ENCODE results near the gene PDE2A. TPM values are rescaled to one million over a fixed set of nuclear protein-coding genes. Genes with fewer than 3 reads are reported as not detected.

The PDE2A gene
- total RNA-seq, 1 donor: not detected

- DNase-seq (ENCODE audit: low read depth): no peak
- TF ChIP-seq CTCF (IDR thresholded peaks at IDR 0.05; ENCODE audit: insufficient read depth, low read length): no peak
- H3K4me3 ChIP-seq (ENCODE audit: low read depth, low read length): no peak overlapping the region
Measured at GRCh38 chr11:72662036-72662435, 12.2 kb downstream of the PDE2A start.

DNA sequence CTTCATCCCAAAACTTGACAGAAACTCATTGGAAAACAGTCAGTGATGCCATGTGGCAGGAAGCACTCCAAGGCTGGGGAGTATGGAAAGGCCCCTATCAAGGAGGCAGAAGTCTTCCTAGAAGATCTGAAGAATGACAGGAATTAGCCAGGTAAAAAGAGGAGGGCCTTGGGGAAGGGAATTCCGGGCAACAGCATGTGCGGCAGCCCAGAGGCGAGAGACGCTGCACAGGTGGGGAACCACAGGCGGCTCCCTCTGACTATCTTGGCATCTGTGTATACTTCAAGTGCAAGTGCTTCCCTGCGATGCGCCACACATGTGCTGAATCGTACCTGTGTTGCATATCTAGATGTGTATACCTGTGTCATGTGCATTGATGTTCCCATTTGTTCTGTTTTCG, 12.7 kb downstream of the PDE2A start:
- no peak overlapping the region for H3K4me3 ChIP-seq (ENCODE audit: low read depth, low read length)
- DNase-seq (ENCODE audit: low read depth): no peak
- no peak for TF ChIP-seq CTCF (IDR thresholded peaks at IDR 0.05; ENCODE audit: insufficient read depth, low read length)

DNA sequence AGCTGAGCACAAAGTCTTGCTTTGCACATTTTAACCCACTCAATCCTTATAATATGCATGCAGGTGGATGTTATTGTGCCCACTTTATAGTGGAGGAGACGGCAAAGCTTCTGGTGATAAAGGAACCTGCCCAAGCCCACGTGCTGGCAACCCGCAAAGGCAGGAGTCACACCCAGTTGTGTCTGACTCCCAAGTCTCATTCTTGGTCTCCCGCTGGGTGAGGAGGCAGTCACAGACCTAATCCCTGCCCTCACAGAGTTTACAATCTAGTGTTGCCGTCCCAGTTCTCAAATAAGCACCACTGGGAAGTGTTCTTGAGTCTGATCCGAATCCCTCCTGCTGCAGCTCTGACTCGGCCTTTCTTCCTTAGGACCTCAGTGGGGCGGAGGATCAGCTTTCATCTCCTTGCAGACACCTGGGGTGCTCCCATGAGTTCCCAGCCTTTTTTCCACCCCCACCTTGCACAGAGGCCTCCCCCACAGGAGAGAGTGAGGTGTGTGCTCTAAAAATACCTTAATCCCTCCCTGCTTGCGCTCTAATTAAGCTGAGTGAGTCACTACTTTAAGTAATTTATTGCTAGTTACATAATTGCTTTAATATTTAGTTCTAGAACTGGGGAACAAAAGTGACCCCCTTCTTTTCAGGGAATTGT, 15.1 kb downstream of the PDE2A start:
- no peak for DNase-seq (ENCODE audit: low read depth)
- no peak for TF ChIP-seq CTCF (IDR thresholded peaks at IDR 0.05; ENCODE audit: insufficient read depth, low read length)
- H3K4me3 ChIP-seq (ENCODE audit: low read depth, low read length): no peak overlapping the region

DNA sequence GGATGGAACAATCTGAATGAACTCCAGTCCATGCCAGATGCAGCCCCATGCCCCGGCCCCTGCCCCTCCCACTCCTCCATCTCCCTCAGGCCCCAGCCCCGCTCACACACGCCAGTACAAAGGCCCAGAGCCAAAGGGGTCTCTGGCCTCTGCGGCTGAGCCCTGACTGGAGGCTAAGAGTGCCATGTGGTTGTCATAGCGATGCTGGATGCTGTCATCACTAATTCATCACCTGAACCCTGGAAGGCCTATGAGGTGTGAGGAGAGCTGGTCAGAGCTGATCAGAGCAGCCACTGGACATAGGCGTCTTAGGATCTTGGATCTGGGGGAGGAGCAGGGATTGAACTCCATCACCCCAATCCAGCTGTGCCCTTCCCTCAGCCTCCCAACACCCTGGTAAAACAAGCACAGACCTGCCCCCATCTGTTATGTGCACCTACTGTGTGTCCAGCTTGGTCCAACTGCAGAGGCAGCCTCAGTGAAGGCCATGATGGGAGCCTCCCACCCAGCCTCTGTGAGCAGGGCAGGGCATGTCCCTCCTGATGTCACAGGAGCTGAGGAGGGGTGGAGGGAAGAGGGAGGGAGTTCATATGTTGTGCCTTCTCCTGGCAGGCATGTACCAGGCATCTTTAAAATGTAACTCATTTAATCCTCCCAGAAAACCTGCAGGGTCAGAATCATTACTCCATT, 16.7 kb downstream of the PDE2A start:
- no peak for DNase-seq (ENCODE audit: low read depth)
- H3K4me3 ChIP-seq (ENCODE audit: low read depth, low read length): no peak overlapping the region
- TF ChIP-seq CTCF (IDR thresholded peaks at IDR 0.05; ENCODE audit: insufficient read depth, low read length): no peak

GRCh38 chr11:72655896-72656464, 18.2 kb downstream of the PDE2A start:
- H3K4me3 ChIP-seq (ENCODE audit: low read depth, low read length): no peak overlapping the region
- no peak for DNase-seq (ENCODE audit: low read depth)
- TF ChIP-seq CTCF (IDR thresholded peaks at IDR 0.05; ENCODE audit: insufficient read depth, low read length): no peak

DNA sequence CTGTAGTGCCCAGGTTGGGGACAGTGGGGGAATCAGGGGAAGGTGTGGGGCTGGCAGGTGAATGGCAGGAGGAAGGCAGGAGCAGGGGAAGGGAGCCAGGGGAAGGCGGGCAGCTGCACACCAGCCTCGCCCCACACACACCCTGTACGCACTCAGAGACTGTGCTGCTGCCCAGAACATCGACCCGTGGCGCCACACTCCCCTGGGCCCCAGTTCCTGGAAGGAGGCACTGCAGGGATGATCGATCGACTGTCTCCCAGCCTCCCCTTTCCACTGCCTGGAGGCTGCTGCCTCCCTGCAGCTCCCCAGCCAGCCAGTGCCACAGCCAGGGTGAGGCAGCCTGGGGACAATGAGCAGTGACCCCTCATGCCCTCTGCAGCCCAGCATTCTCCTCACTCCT, 19.2 kb downstream of the PDE2A start:
- TF ChIP-seq CTCF (IDR thresholded peaks at IDR 0.05; ENCODE audit: insufficient read depth, low read length): no peak
- no peak for DNase-seq (ENCODE audit: low read depth)
- no peak overlapping the region for H3K4me3 ChIP-seq (ENCODE audit: low read depth, low read length)
